ENCODE measurements around the gene TPD52L2. TPM values are rescaled to one million over a fixed set of nuclear protein-coding genes. Genes with fewer than 3 reads are reported as not detected.
"Not testable (repeated sequence)": the region's sequence is repeated elsewhere in the genome, so short reads cannot be mapped to it uniquely, and the experiment has no call there.

Gene TPD52L2
- total RNA-seq, 2 donors from 2014 or later, result 54.8 to 92.9 TPM

GRCh38 chr20:63874241-63874640, 9.2 kb downstream of the TPD52L2 start:
- H3K27ac Mint-ChIP-seq, result peak overlapping the region; percentile 41
- not testable (repeated sequence) for H3K4me1 Mint-ChIP-seq; H3K9me3 Mint-ChIP-seq; ATAC-seq (replicated peaks); H3K4me3 Mint-ChIP-seq; H3K27me3 Mint-ChIP-seq
- H3K36me3 Mint-ChIP-seq (ENCODE audit: low read depth), result peaks cover 94% of the 10 kb centered on the region

- Mint-ChIP-seq H3K4me3 (no peak overlapping the region), H3K9me3 (no peaks in the 10 kb centered on the region), H3K4me1 (peaks cover 6% of the 10 kb centered on the region), H3K27ac (peak overlapping the region; percentile 65), H3K36me3 (ENCODE audit: low read depth) (peaks cover 88% of the 10 kb centered on the region), H3K27me3 (no peaks in the 10 kb centered on the region)
- ATAC-seq (replicated peaks), result no peak
These were observed 11.5 kb downstream of the TPD52L2 start for GRCh38 chr20:63876489-63877036.

- Mint-ChIP-seq H3K27me3 (no peaks in the 10 kb centered on the region), H3K4me3 (no peak overlapping the region), H3K9me3 (no peaks in the 10 kb centered on the region), H3K36me3 (ENCODE audit: low read depth) (peaks cover 88% of the 10 kb centered on the region), H3K27ac (no peak overlapping the region), H3K4me1 (peaks cover 6% of the 10 kb centered on the region)
- ATAC-seq (replicated peaks), result no peak
These were observed 12.8 kb downstream of the TPD52L2 start for GRCh38 chr20:63877755-63878470.

GRCh38 chr20:63878899-63879663, 14.0 kb downstream of the TPD52L2 start:
- Mint-ChIP-seq H3K36me3 (ENCODE audit: low read depth) (peaks cover 85% of the 10 kb centered on the region), H3K4me1 (no peaks in the 10 kb centered on the region), H3K9me3 (no peaks in the 10 kb centered on the region), H3K27ac (no peak overlapping the region), H3K4me3 (no peak overlapping the region), H3K27me3 (no peaks in the 10 kb centered on the region)
- no peak for ATAC-seq (replicated peaks)

- not testable (repeated sequence) for H3K4me3 Mint-ChIP-seq; H3K4me1 Mint-ChIP-seq; H3K27ac Mint-ChIP-seq; ATAC-seq (replicated peaks); H3K9me3 Mint-ChIP-seq; H3K27me3 Mint-ChIP-seq
- peaks cover 79% of the 10 kb centered on the region for H3K36me3 Mint-ChIP-seq (ENCODE audit: low read depth)
These were observed 15.8 kb downstream of the TPD52L2 start for GRCh38 chr20:63880901-63881300.

- no peak for ATAC-seq (replicated peaks)
- Mint-ChIP-seq H3K27me3 (no peaks in the 10 kb centered on the region), H3K4me1 (no peaks in the 10 kb centered on the region), H3K4me3 (no peak overlapping the region), H3K9me3 (no peaks in the 10 kb centered on the region), H3K27ac (no peak overlapping the region), H3K36me3 (ENCODE audit: low read depth) (peaks cover 75% of the 10 kb centered on the region)
These were observed 16.6 kb downstream of the TPD52L2 start for GRCh38 chr20:63881451-63882226.

GRCh38 chr20:63882257-63883200, 17.5 kb downstream of the TPD52L2 start:
- peaks cover 75% of the 10 kb centered on the region for H3K36me3 Mint-ChIP-seq (ENCODE audit: low read depth)
- no peaks in the 10 kb centered on the region for H3K27me3 Mint-ChIP-seq
- no peak for ATAC-seq (replicated peaks)
- H3K4me3 Mint-ChIP-seq, result no peak overlapping the region
- no peaks in the 10 kb centered on the region for H3K4me1 Mint-ChIP-seq
- H3K27ac Mint-ChIP-seq, result no peak overlapping the region
- no peaks in the 10 kb centered on the region for H3K9me3 Mint-ChIP-seq

- Mint-ChIP-seq H3K4me1 (no peaks in the 10 kb centered on the region), H3K9me3 (no peaks in the 10 kb centered on the region), H3K36me3 (ENCODE audit: low read depth) (peaks cover 72% of the 10 kb centered on the region), H3K27ac (no peak overlapping the region), H3K4me3 (no peak overlapping the region), H3K27me3 (no peaks in the 10 kb centered on the region)
- no peak for ATAC-seq (replicated peaks)
These were observed 18.1 kb downstream of the TPD52L2 start for GRCh38 chr20:63883201-63883593.

GRCh38 chr20:63884506-63885263, 19.6 kb downstream of the TPD52L2 start:
- H3K4me3 Mint-ChIP-seq, result no peak overlapping the region
- no peaks in the 10 kb centered on the region for H3K4me1 Mint-ChIP-seq
- H3K27ac Mint-ChIP-seq, result peak overlapping the region; percentile 52
- peaks cover 75% of the 10 kb centered on the region for H3K36me3 Mint-ChIP-seq (ENCODE audit: low read depth)
- no peaks in the 10 kb centered on the region for H3K27me3 Mint-ChIP-seq
- ATAC-seq (replicated peaks), result peak; percentile 69
- no peaks in the 10 kb centered on the region for H3K9me3 Mint-ChIP-seq

GRCh38 chr20:63885264-63886053, 20.4 kb downstream of the TPD52L2 start:
- Mint-ChIP-seq H3K4me1 (no peaks in the 10 kb centered on the region), H3K4me3 (no peak overlapping the region), H3K27ac (peak overlapping the region; percentile 52), H3K36me3 (ENCODE audit: low read depth) (peaks cover 80% of the 10 kb centered on the region), H3K27me3 (no peaks in the 10 kb centered on the region), H3K9me3 (no peaks in the 10 kb centered on the region)
- peak; percentile 28 for ATAC-seq (replicated peaks)

GRCh38 chr20:63886054-63886419, 21.0 kb downstream of the TPD52L2 start:
- no peaks in the 10 kb centered on the region for H3K4me1 Mint-ChIP-seq
- H3K4me3 Mint-ChIP-seq, result no peak overlapping the region
- peaks cover 80% of the 10 kb centered on the region for H3K36me3 Mint-ChIP-seq (ENCODE audit: low read depth)
- H3K9me3 Mint-ChIP-seq, result no peaks in the 10 kb centered on the region
- ATAC-seq (replicated peaks), result no peak
- H3K27ac Mint-ChIP-seq, result no peak overlapping the region
- no peaks in the 10 kb centered on the region for H3K27me3 Mint-ChIP-seq

- no peaks in the 10 kb centered on the region for H3K9me3 Mint-ChIP-seq
- no peaks in the 10 kb centered on the region for H3K4me1 Mint-ChIP-seq
- no peaks in the 10 kb centered on the region for H3K27me3 Mint-ChIP-seq
- ATAC-seq (replicated peaks), result no peak
- no peak overlapping the region for H3K4me3 Mint-ChIP-seq
- H3K36me3 Mint-ChIP-seq (ENCODE audit: low read depth), result peaks cover 78% of the 10 kb centered on the region
- no peak overlapping the region for H3K27ac Mint-ChIP-seq
These were observed 21.9 kb downstream of the TPD52L2 start for GRCh38 chr20:63886921-63887320.
